GM19043 (cell line): ENCODE measurements around the gene JUNB.

Experiments used
- ATAC-seq: cut with Tn5 transposase; IDR thresholded peaks from one replicate; pipeline ENCODE4 v1.9.1; 2021; ENCODE audit warnings: low read depth; ENCODE audit not compliant: unreplicated experiment

The JUNB gene

GRCh38 chr19:12773571-12773970, 17.7 kb upstream of the JUNB start:
- ATAC-seq: no peak

GRCh38 chr19:12774588-12775555, 16.4 kb upstream of the JUNB start, which contains the start of gene HOOK2:
Gene HOOK2 (minus strand): TSS chr19:12775552. CDS start chr19:12775449, 103 bp downstream.
- no peak for ATAC-seq

- no peak for ATAC-seq
These were observed 13.9 kb upstream of the JUNB start for GRCh38 chr19:12777217-12778016.

GRCh38 chr19:12778017-12778904, 13.0 kb upstream of the JUNB start:
- no peak for ATAC-seq

GRCh38 chr19:12778905-12779161, 12.5 kb upstream of the JUNB start:
- ATAC-seq: no peak

GRCh38 chr19:12779162-12779993, 11.9 kb upstream of the JUNB start:
- no peak for ATAC-seq

- no peak for ATAC-seq
These were observed 9.2 kb upstream of the JUNB start for GRCh38 chr19:12782174-12782423.

GRCh38 chr19:12782424-12783290, 8.6 kb upstream of the JUNB start:
- no peak for ATAC-seq

- no peak for ATAC-seq
These were observed 7.9 kb upstream of the JUNB start for GRCh38 chr19:12783291-12783848.

GRCh38 chr19:12783849-12784393, 7.4 kb upstream of the JUNB start:
- ATAC-seq: no peak

GRCh38 chr19:12784394-12784870, 6.9 kb upstream of the JUNB start:
- no peak for ATAC-seq

GRCh38 chr19:12784871-12785430, 6.3 kb upstream of the JUNB start:
- no peak for ATAC-seq

- ATAC-seq: no peak
These were observed 5.8 kb upstream of the JUNB start for GRCh38 chr19:12785431-12786031.

GRCh38 chr19:12786141-12786870, 5.0 kb upstream of the JUNB start:
- ATAC-seq: no peak

- no peak for ATAC-seq
These were observed 4.3 kb upstream of the JUNB start for GRCh38 chr19:12786952-12787351.

- no peak for ATAC-seq
These were observed 3.8 kb upstream of the JUNB start for GRCh38 chr19:12787458-12787857.

GRCh38 chr19:12788042-12788681, 3.1 kb upstream of the JUNB start:
- ATAC-seq: no peak
